ENCODE measurements around the gene DXO.

GRCh38 chr6:31963921-31964320 lies 8.0 kb downstream of the DXO start:
- TF ChIP-seq SUZ12 (IDR thresholded peaks at IDR 0.05; ENCODE audit: extremely low read depth, insufficient read depth, insufficient read length): no peak
- TF ChIP-seq ZNF274 (IDR thresholded peaks at IDR 0.05; ENCODE audit: low read depth, low read length): no peak

Data from NT2/D1 (cell line).